GM19193 (cell line): ENCODE data around the gene METTL22.

ENCODE experiments used
- POLR2A ChIP-seq: IDR thresholded peaks from 4 replicates; pipeline ENCODE4 v1.6.1; 2011; ENCODE audit not compliant: insufficient read depth, insufficient read length; ENCODE audit errors: extremely low read depth

Gene METTL22

DNA sequence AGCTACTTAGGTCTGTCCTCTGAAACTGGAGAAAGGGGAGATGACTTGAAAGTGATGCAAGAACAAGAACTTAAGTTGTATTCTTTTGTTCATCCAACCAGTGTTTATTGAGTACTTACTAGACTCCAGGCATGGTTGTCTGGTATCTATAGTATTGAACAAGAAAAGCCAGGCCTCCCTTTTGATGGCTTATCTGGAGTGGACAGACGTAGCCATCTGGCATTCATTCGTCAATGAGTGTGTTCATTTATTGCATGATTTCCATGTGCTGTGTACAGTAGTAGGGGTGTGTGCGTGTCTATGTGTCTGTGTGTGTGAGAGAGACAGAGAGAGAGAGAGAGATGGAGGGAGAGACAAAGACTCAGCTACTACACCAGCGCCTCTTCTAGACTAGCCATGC is 62.1 kb downstream of the METTL22 start:
- TF ChIP-seq POLR2A: no peak

GRCh38 chr16:8685617-8686016 is 64.1 kb downstream of the METTL22 start:
- no peak for TF ChIP-seq POLR2A

GRCh38 chr16:8686031-8686621 is 64.6 kb downstream of the METTL22 start:
- no peak for TF ChIP-seq POLR2A

DNA sequence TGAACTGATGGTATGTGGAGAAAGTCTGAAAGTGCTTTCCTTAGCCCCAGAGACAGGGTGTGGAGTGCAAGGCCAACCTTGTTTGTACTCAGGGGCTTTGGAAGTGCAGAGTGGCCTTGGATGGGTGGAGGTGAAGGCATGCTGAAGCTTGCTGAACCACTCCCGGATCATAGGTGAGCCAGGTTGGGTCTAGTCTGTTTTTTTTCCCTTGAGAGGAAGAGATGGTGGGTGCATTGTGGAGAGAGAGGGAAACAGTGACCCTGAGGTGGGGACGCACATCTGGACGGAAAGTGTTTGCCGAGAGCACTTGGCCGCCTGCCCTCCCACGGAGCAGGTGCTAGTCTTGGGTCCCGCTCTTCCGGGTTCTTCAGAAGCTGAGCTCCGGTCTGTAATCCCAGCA is 65.4 kb downstream of the METTL22 start:
- TF ChIP-seq POLR2A: no peak

DNA sequence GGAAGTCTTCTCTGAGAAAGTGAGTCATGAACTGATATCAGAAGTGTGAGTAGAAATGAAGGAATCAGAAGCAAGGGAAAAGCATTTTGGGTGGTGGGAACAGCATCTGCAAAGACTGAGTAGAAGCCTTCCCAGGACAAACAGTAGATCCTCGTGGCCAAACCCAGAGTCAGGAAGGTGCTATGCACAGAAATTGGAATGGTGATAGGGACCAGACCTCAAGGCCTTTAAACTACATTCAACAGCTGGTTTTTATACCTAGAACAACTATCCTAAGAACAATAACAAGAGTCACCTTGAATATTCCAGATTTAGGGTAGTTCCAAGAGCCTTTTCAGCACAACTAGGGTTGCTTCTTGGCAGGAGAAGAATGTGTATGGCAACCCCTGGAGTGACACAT is 68.2 kb downstream of the METTL22 start:
- no peak for TF ChIP-seq POLR2A

DNA sequence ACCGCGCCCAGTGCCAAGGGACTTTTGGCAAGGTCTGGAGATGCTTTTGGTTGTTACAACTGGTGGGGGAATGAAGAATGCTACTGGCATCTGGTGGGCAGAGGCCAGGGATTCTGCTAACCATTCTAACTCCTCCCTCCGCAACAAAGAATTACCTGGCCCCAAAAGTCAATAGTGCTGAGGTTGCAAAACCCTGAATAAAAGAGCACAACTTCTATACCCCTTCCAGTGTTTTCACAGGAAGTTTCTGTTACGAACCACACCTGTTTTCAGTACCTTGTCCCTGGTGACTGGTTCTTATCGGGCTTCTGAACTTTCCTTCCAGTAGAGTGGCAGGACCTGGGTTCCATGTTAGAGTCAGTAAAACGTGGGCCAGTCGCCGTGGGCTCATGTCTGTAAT is 70.2 kb downstream of the METTL22 start:
- no peak for TF ChIP-seq POLR2A

DNA sequence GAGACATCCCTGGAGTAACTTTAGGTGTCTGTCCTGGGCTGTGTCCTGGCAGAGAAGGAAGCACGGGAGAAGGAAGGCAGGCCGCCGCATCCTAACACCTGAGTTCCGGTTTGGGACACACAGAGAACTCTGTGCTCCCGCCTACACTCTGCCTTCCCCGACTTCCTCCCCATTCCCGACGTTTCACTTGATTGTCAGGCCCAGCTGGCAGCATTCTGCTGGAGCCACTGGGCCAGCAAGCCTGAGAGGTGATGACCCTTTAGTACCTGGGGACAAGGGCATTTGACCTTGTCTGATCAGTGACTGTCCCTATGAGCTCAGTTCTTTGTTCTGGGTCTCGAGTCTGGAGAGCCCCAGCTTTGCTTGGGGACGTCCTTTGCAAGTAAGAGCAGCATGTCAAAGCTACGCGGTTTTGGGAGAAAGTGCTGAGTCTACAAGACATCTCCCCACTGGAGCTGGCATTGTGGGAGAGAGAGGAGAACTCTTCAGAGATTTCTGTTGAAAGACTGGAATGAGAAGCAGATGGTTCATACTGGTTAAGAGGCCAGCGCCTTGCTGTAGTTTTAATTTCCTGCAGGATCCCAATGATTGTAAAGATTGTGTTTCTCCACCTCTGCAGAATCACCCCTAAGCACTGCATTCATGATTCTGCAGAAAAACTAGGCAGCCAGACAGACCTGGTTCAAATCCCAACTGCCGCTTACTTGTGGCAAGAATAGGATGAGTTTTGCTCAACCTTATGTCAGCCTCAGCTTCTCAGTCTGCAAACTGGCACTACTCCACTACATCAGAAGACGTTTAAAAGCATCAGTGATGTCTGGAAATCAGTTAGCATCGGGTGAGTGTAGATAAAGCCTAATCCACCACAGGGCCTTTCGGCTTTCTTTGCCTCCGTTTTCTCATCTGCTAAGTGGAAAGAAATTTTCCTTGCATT is 73.6 kb downstream of the METTL22 start:
- no peak for TF ChIP-seq POLR2A

DNA sequence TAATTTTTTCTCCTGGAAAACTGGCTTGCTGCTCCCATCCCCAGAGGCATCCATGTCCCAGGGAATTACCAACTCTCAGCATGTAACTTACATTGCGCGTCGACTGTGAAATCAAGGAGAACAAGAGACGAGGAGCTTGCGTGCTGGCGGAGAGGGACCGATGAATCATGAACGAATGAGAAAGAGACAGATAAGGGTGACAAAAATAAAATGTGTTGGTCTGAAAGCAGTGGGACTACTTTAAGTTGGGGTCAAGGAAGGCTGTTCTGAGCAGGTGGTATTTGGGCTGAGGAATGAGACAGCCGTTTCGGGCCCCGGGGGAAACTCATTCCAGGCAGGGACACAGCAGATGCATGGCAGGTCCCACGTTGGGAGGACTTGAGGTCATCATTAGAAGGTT is 75.4 kb downstream of the METTL22 start:
- no peak for TF ChIP-seq POLR2A

- TF ChIP-seq POLR2A: no peak
These were observed 76.5 kb downstream of the METTL22 start for GRCh38 chr16:8697965-8698364.
